ENCODE results near the gene BARD1.
A peak's percentile ranks its signal among the peaks of the same experiment; 100 is the strongest.

BARD1 gene

GRCh38 chr2:214810671-214811070 is 1.2 kb upstream of the BARD1 start:
- peak overlapping the region; percentile 87 for H2AFZ ChIP-seq (ENCODE audit: low read length)
- H3K27me3 ChIP-seq (ENCODE audit: insufficient read depth, low read length, poor library complexity, severe bottlenecking): no peaks in the 10 kb centered on the region
- H3K9ac ChIP-seq (ENCODE audit: low read depth, low read length, poor library complexity, severe bottlenecking): peak overlapping the region; percentile 77
- no peaks in the 10 kb centered on the region for H3K9me3 ChIP-seq (ENCODE audit: insufficient read depth, low read depth, low read length)
- peaks cover 28% of the 10 kb centered on the region for H4K20me1 ChIP-seq (ENCODE audit: insufficient read depth, low read length, poor library complexity, severe bottlenecking)
- H3K4me1 ChIP-seq (ENCODE audit: insufficient read depth, low read length, poor library complexity, severe bottlenecking): peaks cover 29% of the 10 kb centered on the region
- TF ChIP-seq EZH2phosphoT487 (IDR thresholded peaks at IDR 0.05; ENCODE audit: borderline replicate concordance) (no peak), CTCF (conservative IDR thresholded peaks at IDR 0.05; ENCODE audit: low read length) (no peak)
- H3K36me3 ChIP-seq (ENCODE audit: insufficient read depth, low read length): no peaks in the 10 kb centered on the region
- peak overlapping the region; percentile 73 for H3K4me2 ChIP-seq (ENCODE audit: low read depth, low read length, poor library complexity, severe bottlenecking)
- peaks cover 41% of the 10 kb centered on the region for H3K79me2 ChIP-seq (ENCODE audit: insufficient read depth, low read length)
- no peaks in the 10 kb centered on the region for H3K9me2 ChIP-seq (replicated peaks; ENCODE audit: low read depth, low read length)
- H3F3A ChIP-seq (ENCODE audit: low read depth): peaks cover 9% of the 10 kb centered on the region; the same call in 1 of the 2 replicates
- peak overlapping the region; percentile 83 for H3K4me3 ChIP-seq (ENCODE audit: low read length, poor library complexity, severe bottlenecking)

GRCh38 chr2:214809751-214810564 is 475 bp upstream of the BARD1 start:
- Histone ChIP-seq H4K20me1 (ENCODE audit: insufficient read depth, low read length, poor library complexity, severe bottlenecking) (peaks cover 35% of the 10 kb centered on the region), H3K9ac (ENCODE audit: low read depth, low read length, poor library complexity, severe bottlenecking) (peak overlapping the region; percentile 89), H3K9me3 (ENCODE audit: insufficient read depth, low read depth, low read length) (no peaks in the 10 kb centered on the region), H3K36me3 (ENCODE audit: insufficient read depth, low read length) (no peaks in the 10 kb centered on the region), H3K4me1 (ENCODE audit: insufficient read depth, low read length, poor library complexity, severe bottlenecking) (peaks cover 36% of the 10 kb centered on the region), H2AFZ (ENCODE audit: low read length) (peak overlapping the region; percentile 87), H3K27me3 (ENCODE audit: insufficient read depth, low read length, poor library complexity, severe bottlenecking) (no peaks in the 10 kb centered on the region), H3K4me2 (ENCODE audit: low read depth, low read length, poor library complexity, severe bottlenecking) (peak overlapping the region; percentile 73), H3K4me3 (ENCODE audit: low read length, poor library complexity, severe bottlenecking) (peak overlapping the region; percentile 97), H3K9me2 (replicated peaks; ENCODE audit: low read depth, low read length) (no peaks in the 10 kb centered on the region), H3K79me2 (ENCODE audit: insufficient read depth, low read length) (peaks cover 48% of the 10 kb centered on the region), H3F3A (ENCODE audit: low read depth) (peaks cover 9% of the 10 kb centered on the region; the same call in 1 of the 2 replicates)
- no peak for TF ChIP-seq EZH2phosphoT487 (IDR thresholded peaks at IDR 0.05; ENCODE audit: borderline replicate concordance)
- TF ChIP-seq CTCF (conservative IDR thresholded peaks at IDR 0.05; ENCODE audit: low read length): no peak

GRCh38 chr2:214807653-214808052 is 1.8 kb downstream of the BARD1 start:
- H3K4me3 ChIP-seq (ENCODE audit: low read length, poor library complexity, severe bottlenecking): peak overlapping the region; percentile 97
- H3K4me2 ChIP-seq (ENCODE audit: low read depth, low read length, poor library complexity, severe bottlenecking): peak overlapping the region; percentile 98
- H3K4me1 ChIP-seq (ENCODE audit: insufficient read depth, low read length, poor library complexity, severe bottlenecking): peaks cover 52% of the 10 kb centered on the region
- no peaks in the 10 kb centered on the region for H3K36me3 ChIP-seq (ENCODE audit: insufficient read depth, low read length)
- H2AFZ ChIP-seq (ENCODE audit: low read length): no peak overlapping the region
- no peaks in the 10 kb centered on the region for H3K9me2 ChIP-seq (replicated peaks; ENCODE audit: low read depth, low read length)
- H3K9ac ChIP-seq (ENCODE audit: low read depth, low read length, poor library complexity, severe bottlenecking): peak overlapping the region; percentile 89
- peaks cover 72% of the 10 kb centered on the region for H3K79me2 ChIP-seq (ENCODE audit: insufficient read depth, low read length)
- no peaks in the 10 kb centered on the region for H3K27me3 ChIP-seq (ENCODE audit: insufficient read depth, low read length, poor library complexity, severe bottlenecking)
- TF ChIP-seq EZH2phosphoT487 (IDR thresholded peaks at IDR 0.05; ENCODE audit: borderline replicate concordance) (no peak), CTCF (conservative IDR thresholded peaks at IDR 0.05; ENCODE audit: low read length) (no peak)
- peaks cover 9% of the 10 kb centered on the region; the same call in 1 of the 2 replicates for H3F3A ChIP-seq (ENCODE audit: low read depth)
- H4K20me1 ChIP-seq (ENCODE audit: insufficient read depth, low read length, poor library complexity, severe bottlenecking): peaks cover 50% of the 10 kb centered on the region
- H3K9me3 ChIP-seq (ENCODE audit: insufficient read depth, low read depth, low read length): no peaks in the 10 kb centered on the region

Data from Loucy (cell line).